Ovary (tissue), 3 donors: ENCODE results near the gene GALNT5.

Experiments
- EP300 ChIP-seq: sonication (generic); formaldehyde crosslinking; IDR thresholded peaks from one replicate; pipeline ENCODE4 v1.6.1; 2017; ENCODE audit warnings: antibody characterized with exemption
- POLR2A ChIP-seq: fragments of 450-650 bp; IDR thresholded peaks from one replicate; pipeline ENCODE4 v1.6.1; 2017; ENCODE audit warnings: antibody characterized with exemption, mild to moderate bottlenecking, moderate library complexity
- TF ChIP-seq, protein P1 (sequence below), 3 donors: fragments of 450-650 bp in 2 of 3; fragments of 200-600 bp in 1 of 3; IDR thresholded peaks; one replicate each; pipeline versions ENCODE4 v1.5.1 to v1.8.0; 2016 to 2022; ENCODE audit warnings: antibody characterized with exemption in 3 of 3, mild to moderate bottlenecking in 1 of 3
- donor health status: DM: no; HTN: no; CAD: no.

DNA sequence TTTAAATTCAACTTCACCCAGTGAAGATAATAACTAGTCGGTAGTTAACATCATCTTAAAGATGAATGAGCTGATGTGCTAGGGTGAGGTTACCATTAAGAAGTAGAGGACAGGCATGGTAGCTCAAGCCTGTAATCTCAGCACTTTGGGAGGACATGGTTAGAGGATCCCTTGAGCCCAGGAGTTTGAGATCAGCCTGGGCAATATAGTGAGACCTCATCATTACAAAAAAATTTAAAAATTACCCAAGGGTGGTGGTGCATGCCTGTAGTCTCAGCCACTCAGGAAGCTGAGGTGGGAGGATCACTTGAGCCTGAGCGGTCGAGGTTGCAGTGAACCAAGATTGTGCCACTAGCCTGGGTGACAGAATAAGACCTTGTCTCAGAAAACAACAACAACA, 4.7 kb downstream of the GALNT5 start:
- TF ChIP-seq, protein P1, sequence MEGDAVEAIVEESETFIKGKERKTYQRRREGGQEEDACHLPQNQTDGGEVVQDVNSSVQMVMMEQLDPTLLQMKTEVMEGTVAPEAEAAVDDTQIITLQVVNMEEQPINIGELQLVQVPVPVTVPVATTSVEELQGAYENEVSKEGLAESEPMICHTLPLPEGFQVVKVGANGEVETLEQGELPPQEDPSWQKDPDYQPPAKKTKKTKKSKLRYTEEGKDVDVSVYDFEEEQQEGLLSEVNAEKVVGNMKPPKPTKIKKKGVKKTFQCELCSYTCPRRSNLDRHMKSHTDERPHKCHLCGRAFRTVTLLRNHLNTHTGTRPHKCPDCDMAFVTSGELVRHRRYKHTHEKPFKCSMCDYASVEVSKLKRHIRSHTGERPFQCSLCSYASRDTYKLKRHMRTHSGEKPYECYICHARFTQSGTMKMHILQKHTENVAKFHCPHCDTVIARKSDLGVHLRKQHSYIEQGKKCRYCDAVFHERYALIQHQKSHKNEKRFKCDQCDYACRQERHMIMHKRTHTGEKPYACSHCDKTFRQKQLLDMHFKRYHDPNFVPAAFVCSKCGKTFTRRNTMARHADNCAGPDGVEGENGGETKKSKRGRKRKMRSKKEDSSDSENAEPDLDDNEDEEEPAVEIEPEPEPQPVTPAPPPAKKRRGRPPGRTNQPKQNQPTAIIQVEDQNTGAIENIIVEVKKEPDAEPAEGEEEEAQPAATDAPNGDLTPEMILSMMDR (IDR thresholded peaks at IDR 0.05): no peak
- TF ChIP-seq POLR2A (no peak), EP300 (no peak)
